NCI-H1417 (cell line): Measurements from ENCODE around the gene FTH1.

ENCODE experiments used
- DNase-seq, 3 experiments: peaks; one replicate each; lab custom pipeline; 2025; lab: John Stamatoyannopoulos, UW

Gene FTH1

GRCh38 chr11:61948505-61948904 is 18.9 kb downstream of the FTH1 start:
- DNase-seq = peak in 1 of 3 experiments; percentile 40

GRCh38 chr11:61947486-61948210 is 19.8 kb downstream of the FTH1 start:
- peak; percentile 67 to 88 (median 85) for DNase-seq

- no peak for DNase-seq
These were observed 20.5 kb downstream of the FTH1 start for GRCh38 chr11:61946894-61947293.

GRCh38 chr11:61945191-61945590 is 22.2 kb downstream of the FTH1 start:
- no peak for DNase-seq

- no peak for DNase-seq
These were observed 27.0 kb downstream of the FTH1 start for GRCh38 chr11:61940466-61940865.

- no peak for DNase-seq
These were observed 31.6 kb downstream of the FTH1 start for GRCh38 chr11:61935861-61936260.

GRCh38 chr11:61930933-61931332 is 36.5 kb downstream of the FTH1 start:
- DNase-seq = no peak

GRCh38 chr11:61928606-61929005 is 38.8 kb downstream of the FTH1 start:
- DNase-seq = no peak

- DNase-seq = no peak
These were observed 39.9 kb downstream of the FTH1 start for GRCh38 chr11:61927501-61927900.

- DNase-seq = no peak
These were observed 41.2 kb downstream of the FTH1 start for GRCh38 chr11:61926235-61926634.

- no peak for DNase-seq
These were observed 41.7 kb downstream of the FTH1 start for GRCh38 chr11:61925736-61926135.

- DNase-seq = no peak
These were observed 43.4 kb downstream of the FTH1 start for GRCh38 chr11:61924064-61924455.

- DNase-seq = no peak
These were observed 44.0 kb downstream of the FTH1 start for GRCh38 chr11:61923166-61924063.

- DNase-seq = no peak
These were observed 44.9 kb downstream of the FTH1 start for GRCh38 chr11:61922539-61922938.

- DNase-seq = no peak
These were observed 46.0 kb downstream of the FTH1 start for GRCh38 chr11:61921446-61921845.

GRCh38 chr11:61919705-61920631 is 47.5 kb downstream of the FTH1 start:
- DNase-seq = no peak

GRCh38 chr11:61918938-61919704 is 48.3 kb downstream of the FTH1 start:
- DNase-seq = no peak

GRCh38 chr11:61918251-61918937 is 49.0 kb downstream of the FTH1 start:
- no peak for DNase-seq

GRCh38 chr11:61917334-61918109 is 49.9 kb downstream of the FTH1 start, which contains the start of gene RAB3IL1:
TSS of gene RAB3IL1 (minus strand) at chr11:61917566. CDS start at chr11:61917367, 199 bp downstream.
- peak in 2 of 3 experiments; percentile 28 to 48 for DNase-seq
